ENCODE measurements around the gene MITF.

- TF ChIP-seq CTCF (conservative IDR thresholded peaks at IDR 0.05; ENCODE audit: low read length) (no peak), EZH2phosphoT487 (IDR thresholded peaks at IDR 0.05; ENCODE audit: borderline replicate concordance, low read depth, low read length) (no peak)
Measured at GRCh38 chr3:69719587-69720122, 19.6 kb upstream of the MITF start.
